ENCODE measurements around the gene HCN1. TPM values are rescaled to one million over a fixed set of nuclear protein-coding genes. Genes with fewer than 3 reads are reported as not detected.

HCN1 gene
- total RNA-seq, 1 donor from 2014 or later = not detected

GRCh38 chr5:45271626-45272025 lies 424.6 kb downstream of the HCN1 start:
- Mint-ChIP-seq H3K27ac (ENCODE audit: unreplicated experiment) (no peak overlapping the region), H3K4me3 (ENCODE audit: unreplicated experiment) (no peak overlapping the region), H3K27me3 (ENCODE audit: low read depth) (peaks cover under 1% of the 10 kb centered on the region), H3K9me3 (ENCODE audit: low read depth) (no peaks in the 10 kb centered on the region), H3K4me1 (ENCODE audit: low read depth) (no peaks in the 10 kb centered on the region), H3K36me3 (ENCODE audit: low read depth) (no peaks in the 10 kb centered on the region)
- no peak for DNase-seq (ENCODE audit: low spot score)
- TF ChIP-seq CTCF (IDR thresholded peaks at IDR 0.05) = no peak

GRCh38 chr5:45264447-45264846 lies 431.7 kb downstream of the HCN1 start:
- Mint-ChIP-seq H3K9me3 (ENCODE audit: low read depth) (peaks cover 8% of the 10 kb centered on the region), H3K4me1 (ENCODE audit: low read depth) (no peaks in the 10 kb centered on the region), H3K36me3 (ENCODE audit: low read depth) (no peaks in the 10 kb centered on the region), H3K27me3 (ENCODE audit: low read depth) (no peaks in the 10 kb centered on the region), H3K27ac (ENCODE audit: unreplicated experiment) (no peak overlapping the region), H3K4me3 (ENCODE audit: unreplicated experiment) (no peak overlapping the region)
- TF ChIP-seq CTCF (IDR thresholded peaks at IDR 0.05) = no peak
- no peak for DNase-seq (ENCODE audit: low spot score)

GRCh38 chr5:45262061-45262590 lies 434.1 kb downstream of the HCN1 start:
- Mint-ChIP-seq H3K9me3 (ENCODE audit: low read depth) (peaks cover 8% of the 10 kb centered on the region), H3K4me3 (ENCODE audit: unreplicated experiment) (no peak overlapping the region), H3K27me3 (ENCODE audit: low read depth) (no peaks in the 10 kb centered on the region), H3K4me1 (ENCODE audit: low read depth) (no peaks in the 10 kb centered on the region), H3K36me3 (ENCODE audit: low read depth) (no peaks in the 10 kb centered on the region), H3K27ac (ENCODE audit: unreplicated experiment) (no peak overlapping the region)
- TF ChIP-seq CTCF (IDR thresholded peaks at IDR 0.05) = no peak
- DNase-seq (ENCODE audit: low spot score) = peak; percentile 90

GRCh38 chr5:45261125-45261524 lies 435.1 kb downstream of the HCN1 start:
- Mint-ChIP-seq H3K4me1 (ENCODE audit: low read depth) (no peaks in the 10 kb centered on the region), H3K27ac (ENCODE audit: unreplicated experiment) (no peak overlapping the region), H3K27me3 (ENCODE audit: low read depth) (no peaks in the 10 kb centered on the region), H3K36me3 (ENCODE audit: low read depth) (no peaks in the 10 kb centered on the region), H3K4me3 (ENCODE audit: unreplicated experiment) (no peak overlapping the region), H3K9me3 (ENCODE audit: low read depth) (peaks cover 8% of the 10 kb centered on the region)
- DNase-seq (ENCODE audit: low spot score) = no peak
- TF ChIP-seq CTCF (IDR thresholded peaks at IDR 0.05) = no peak

GRCh38 chr5:45260292-45260691 lies 435.9 kb downstream of the HCN1 start:
- H3K9me3 Mint-ChIP-seq (ENCODE audit: low read depth) = peaks cover 9% of the 10 kb centered on the region
- H3K4me3 Mint-ChIP-seq (ENCODE audit: unreplicated experiment) = no peak overlapping the region
- no peak overlapping the region for H3K27ac Mint-ChIP-seq (ENCODE audit: unreplicated experiment)
- no peaks in the 10 kb centered on the region for H3K27me3 Mint-ChIP-seq (ENCODE audit: low read depth)
- H3K36me3 Mint-ChIP-seq (ENCODE audit: low read depth) = no peaks in the 10 kb centered on the region
- DNase-seq (ENCODE audit: low spot score) = no peak
- TF ChIP-seq CTCF (IDR thresholded peaks at IDR 0.05) = no peak
- H3K4me1 Mint-ChIP-seq (ENCODE audit: low read depth) = no peaks in the 10 kb centered on the region
